Measurements from ENCODE around the gene CSF3R. TPM values are rescaled to one million over a fixed set of nuclear protein-coding genes. Genes with fewer than 3 reads are reported as not detected.

CSF3R gene
- 2.6 and 2.7 TPM in 2 replicates for total RNA-seq (2011; cell fraction: chromatin; rRNA removed; ENCODE audit: low replicate concordance)
- total RNA-seq (2011; cell fraction: nucleolus; rRNA removed), result 1.5 and 2.0 TPM in 2 replicates
- total RNA-seq (2011; cell fraction: nucleoplasm; rRNA removed), result 0.95 and 1.7 TPM in 2 replicates
- total RNA-seq (2014; rRNA removed) (0.32 and 0.78 TPM in 2 replicates), total RNA-seq (2014; rRNA removed; fragmentation: Illumina TruSeq; extraction: Trizol) (0.03 and 0.22 TPM in 2 replicates), total RNA-seq (2015; rRNA removed; fragmentation: Illumina TruSeq; extraction: Trizol) (0.54 and 0.79 TPM in 2 replicates), total RNA-seq (2021) (0.25 and 0.71 TPM in 2 replicates), polyA plus RNA-seq (2011; rRNA removed) (0.21 and 0.57 TPM in 2 replicates), polyA plus RNA-seq (2014; fragmentation: Illumina TruSeq; extraction: Trizol) (0.40 and 0.48 TPM in 2 replicates), polyA plus RNA-seq (2014; fragmentation: Nextera tagmentation; extraction: Ambion mirVana) (under 1 TPM in 1 of 2 experiments, not detected in 1; 0.21 TPM), polyA plus RNA-seq (2014; rRNA removed) (0.50 and 0.86 TPM in 2 replicates), polyA minus RNA-seq (2011; rRNA and poly(A)+ RNA removed) (0.25 and 0.36 TPM in 2 replicates), Bru-seq, nascent RNA (percentile 16 among the genes with signal in this experiment), BruChase-seq, experiment 1, labeled RNA remaining after a 2-hour chase (percentile 18 among the genes with signal in this experiment), BruChase-seq, experiment 2, labeled RNA remaining after a 6-hour chase (percentile 23 among the genes with signal in this experiment)
- polyA plus RNA-seq (2011; cell fraction: cytosol; rRNA removed), result 0.18 and 0.35 TPM in 2 replicates
- polyA plus RNA-seq (2011; cell fraction: nucleus; rRNA removed), result 1.3 and 1.6 TPM in 2 replicates
- 0.92 and 13.0 TPM in 2 replicates for polyA plus RNA-seq (2012)
- not detected in 2 replicates for polyA minus RNA-seq (2011; cell fraction: cytosol; rRNA and poly(A)+ RNA removed)
- polyA minus RNA-seq (2011; cell fraction: nucleus; rRNA and poly(A)+ RNA removed), result 0.78 and 1.3 TPM in 2 replicates
- long read RNA-seq, experiment 1, result 0 reads
- long read RNA-seq, experiment 2, result 0 reads
- long read RNA-seq, experiment 3, result 0 reads

GRCh38 chr1:36482724-36483388 lies at the start of gene CSF3R:
Gene CSF3R, minus strand, starts transcription at chr1:36482913. Its CDS starts 3,417 bp downstream, at chr1:36479496.
- ChIA-PET CTCF (ENCODE audit: low intra/inter-chr PET ratio) (no interaction called here), POLR2A (interaction anchor here (0.9 to 2.5 kb wide), 4 partner anchors 9 to 28 kb away, joined by 3 to 14 read pairs (median 5); partner anchors contain the start of gene MRPS15)
- H3K27ac ChIP-seq (ENCODE audit: extremely low read depth, low read depth, low read length), result peak within 1 kb of the TSS; percentile 1; the same call in 2 of the 3 replicates
- H3K9me1 ChIP-seq (ENCODE audit: control insufficient read depth, insufficient read depth, low read length), result no peaks in the 10 kb centered on the region
- H3K79me2 ChIP-seq (ENCODE audit: control insufficient read depth, insufficient read depth, low read length), result no peaks in the 10 kb centered on the region
- H3K4me1 ChIP-seq (replicated peaks in 1 of 2; ENCODE audit: control insufficient read depth in 2 of 2, insufficient read depth in 2 of 2, low read length in 2 of 2), result peaks cover 27 to 39% of the 10 kb centered on the region in 2 experiments
- H3K9ac ChIP-seq (ENCODE audit: insufficient read depth in 1 of 2, low read depth in 2 of 2, low read length in 2 of 2), result peak within 1 kb of the TSS; percentile 4 to 85; a peak in 3 of 4 replicates
- in situ Hi-C loops (cut with MboI), result no loop called here
- 45% methylated on average over 13 of the region's 13 CpGs for WGBS (ENCODE audit: insufficient coverage, low coverage, missing lambda C conversion rate)
- H3K4me2 ChIP-seq (ENCODE audit: insufficient read depth, low read length), result peak within 1 kb of the TSS; percentile 48
- H3K9me3 ChIP-seq (replicated peaks; ENCODE audit: control insufficient read depth, insufficient read depth, low read depth, low read length), result no peaks in the 10 kb centered on the region
- H4K20me1 ChIP-seq (replicated peaks; ENCODE audit: control insufficient read depth, insufficient read depth, low read length), result no peaks in the 10 kb centered on the region
- H3K4me3 ChIP-seq, result no peak within 1 kb of the TSS
- H3K27me3 ChIP-seq (ENCODE audit: control insufficient read depth in 2 of 2, insufficient read depth in 2 of 2, low read length in 2 of 2), result no peaks in the 10 kb centered on the region
- ATAC-seq (no peak), DNase-seq (ENCODE audit: extremely low read depth in 1 of 4, low spot score in 3 of 4) (no peak), FAIRE-seq (no peak)
- TF ChIP-seq CEBPG (CRISPR knock-in tag; IDR thresholded peaks at IDR 0.05) (peak; percentile 28; the same call in 1 of the 2 replicates), CEBPG (tag; conservative IDR thresholded peaks at IDR 0.05 in 1 of 2, IDR thresholded peaks at IDR 0.05 in 1 of 2) (no peak), CEBPB (tag; IDR thresholded peaks at IDR 0.05) (0 out of 2 replicates have a peak, but pooled peaks have one; percentile 30), ZFX (CRISPR knock-in tag; IDR thresholded peaks at IDR 0.05) (0 out of 2 replicates have a peak, but pooled peaks have one; percentile 10), POLR2AphosphoS5 (IDR thresholded peaks at IDR 0.05; ENCODE audit: control insufficient read depth, insufficient read depth, low read depth, low read length) (no peak), USF2 (CRISPR knock-in tag; IDR thresholded peaks at IDR 0.05) (0 out of 2 replicates have a peak, but pooled peaks have one; percentile 2)
- no TSS peak for BruUV-seq (replicated peaks)
- intact Hi-C loops (cut with micrococcal nuclease), result no loop called here
- H3K36me3 ChIP-seq (ENCODE audit: control insufficient read depth, insufficient read depth, low read length), result no peaks in the 10 kb centered on the region
- peak within 1 kb of the TSS; percentile 89 for H2AFZ ChIP-seq (ENCODE audit: low read depth, low read length)

All from K562 (cell line).